ENCODE results near the gene HNRNPUL1. TPM values are rescaled to one million over a fixed set of nuclear protein-coding genes. Genes with fewer than 3 reads are reported as not detected.

The HNRNPUL1 gene
- total RNA-seq: 100 to 1,000 TPM; 140 to 213 (median 188) TPM

GRCh38 chr19:41263850-41264580 is at the start of gene HNRNPUL1:
HNRNPUL1 (plus strand) TSS chr19:41264372; CDS start chr19:41264504, 132 bp downstream.
- Histone ChIP-seq H3K9me3 (no peaks in the 10 kb centered on the region), H3K27ac (peak within 1 kb of the TSS; percentile 100), H3K27me3 (no peaks in the 10 kb centered on the region), H3K36me3 (peaks cover 26% of the 10 kb centered on the region), H3K4me3 (peak within 1 kb of the TSS; percentile 83), H3K4me1 (peaks cover 41% of the 10 kb centered on the region)
- DNase-seq (ENCODE audit: low spot score in 2 of 2): peak; percentile 99 to 100
- under 1% methylated on average over 41 of the region's 55 CpGs for WGBS
- peak; percentile 64 to 75 (median 67) for TF ChIP-seq POLR2AphosphoS5 (IDR thresholded peaks at IDR 0.05)
- no peak for TF ChIP-seq CTCF (IDR thresholded peaks at IDR 0.05)
- TF ChIP-seq EP300 (IDR thresholded peaks at IDR 0.05): no peak
- TF ChIP-seq POLR2A (IDR thresholded peaks at IDR 0.05): peak in 1 of 2 donors; percentile 31

DNA sequence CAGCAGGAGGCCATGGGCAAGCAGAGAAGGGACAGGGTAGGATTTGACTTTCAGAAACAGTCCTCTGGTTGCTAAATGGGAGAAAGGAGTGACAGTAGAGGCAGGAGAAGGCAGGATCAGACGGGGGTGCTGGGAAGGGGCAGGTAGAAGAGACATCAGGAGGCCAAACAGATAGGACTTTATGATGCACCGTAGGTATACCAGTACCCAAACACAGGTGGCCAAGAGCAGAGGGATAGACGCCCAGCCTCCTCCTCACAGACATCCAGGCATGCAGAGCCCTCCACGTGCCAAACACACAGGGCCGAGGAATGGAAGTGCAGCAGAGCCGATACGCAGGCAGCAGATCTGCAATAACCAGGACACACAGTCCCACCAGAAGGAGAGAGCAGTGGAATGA is 46.4 kb upstream of the HNRNPUL1 start:
- H3K27me3 ChIP-seq: no peaks in the 10 kb centered on the region
- 72% methylated on average over 7 of the region's 7 CpGs for WGBS
- DNase-seq (ENCODE audit: low spot score in 2 of 2): no peak
- H3K4me1 ChIP-seq: peaks cover 55% of the 10 kb centered on the region
- H3K4me3 ChIP-seq: no peak overlapping the region
- no peak for TF ChIP-seq POLR2AphosphoS5 (IDR thresholded peaks at IDR 0.05)
- no peak for TF ChIP-seq CTCF (IDR thresholded peaks at IDR 0.05)
- no peak for TF ChIP-seq POLR2A (IDR thresholded peaks at IDR 0.05)
- no peak for TF ChIP-seq EP300 (IDR thresholded peaks at IDR 0.05)
- H3K9me3 ChIP-seq: no peaks in the 10 kb centered on the region
- H3K36me3 ChIP-seq: peaks cover 13% of the 10 kb centered on the region
- H3K27ac ChIP-seq: peak overlapping the region; percentile 96

DNA sequence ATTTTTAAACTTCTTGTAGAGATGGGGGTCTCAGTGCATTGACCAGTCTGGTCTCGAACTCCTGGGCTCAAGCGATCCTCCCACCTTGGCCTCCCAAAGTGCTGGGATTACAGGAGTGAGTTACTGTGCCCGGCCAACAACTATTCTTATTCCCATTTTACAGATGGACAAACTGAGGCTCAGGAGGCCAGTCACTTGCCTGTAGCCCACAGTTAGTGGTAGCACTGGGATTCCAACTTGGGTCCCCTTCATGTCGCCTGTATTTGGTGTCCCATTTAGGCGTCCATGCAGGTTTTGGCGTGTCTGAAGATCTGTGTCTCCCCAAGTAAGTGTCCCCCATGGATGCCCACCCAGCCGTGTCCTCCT is 45.9 kb upstream of the HNRNPUL1 start:
- no peak for DNase-seq (ENCODE audit: low spot score in 2 of 2)
- 60% methylated on average over 7 of the region's 7 CpGs for WGBS
- TF ChIP-seq POLR2AphosphoS5 (IDR thresholded peaks at IDR 0.05) (no peak), EP300 (IDR thresholded peaks at IDR 0.05) (no peak), POLR2A (IDR thresholded peaks at IDR 0.05) (no peak), CTCF (IDR thresholded peaks at IDR 0.05) (no peak)
- Histone ChIP-seq H3K36me3 (peaks cover 13% of the 10 kb centered on the region), H3K4me3 (peak overlapping the region; percentile 64), H3K9me3 (no peaks in the 10 kb centered on the region), H3K27ac (peak overlapping the region; percentile 96), H3K4me1 (peaks cover 58% of the 10 kb centered on the region), H3K27me3 (no peaks in the 10 kb centered on the region)

DNA sequence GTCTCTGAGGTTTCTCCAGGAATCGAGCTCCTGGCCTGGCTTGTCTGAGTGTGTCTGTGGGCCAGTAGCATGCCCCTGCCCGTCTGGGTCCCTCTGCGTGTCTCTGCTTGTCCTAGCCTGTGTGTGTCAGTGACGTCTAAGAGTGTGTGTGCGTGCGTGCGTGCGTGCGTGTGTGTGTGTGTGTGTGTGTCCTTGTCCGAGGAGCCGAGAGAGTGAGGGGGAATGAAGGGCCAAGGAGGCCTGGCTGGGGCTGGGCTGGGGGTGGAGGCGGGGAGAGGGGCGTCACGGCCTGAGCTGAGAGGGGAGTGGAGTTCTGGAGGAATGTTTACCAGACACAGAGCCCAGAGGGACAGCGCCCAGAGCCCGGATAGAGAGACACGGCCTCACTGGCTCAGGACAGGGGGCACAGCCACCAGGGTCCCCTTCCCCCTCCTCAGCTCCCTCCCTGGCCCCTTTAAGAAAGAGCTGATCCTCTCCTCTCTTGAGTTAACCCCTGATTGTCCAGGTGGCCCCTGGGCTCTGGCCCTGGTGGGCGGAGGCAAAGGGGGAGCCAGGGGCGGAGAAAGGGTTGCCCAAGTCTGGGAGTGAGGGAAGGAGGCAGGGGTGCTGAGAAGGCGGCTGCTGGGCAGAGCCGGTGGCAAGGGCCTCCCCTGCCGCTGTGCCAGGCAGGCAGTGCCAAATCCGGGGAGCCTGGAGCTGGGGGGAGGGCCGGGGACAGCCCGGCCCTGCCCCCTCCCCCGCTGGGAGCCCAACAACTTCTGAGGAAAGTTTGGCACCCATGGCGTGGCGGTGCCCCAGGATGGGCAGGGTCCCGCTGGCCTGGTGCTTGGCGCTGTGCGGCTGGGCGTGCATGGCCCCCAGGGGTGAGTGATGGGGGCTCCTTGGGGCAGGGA is 45.3 kb upstream of the HNRNPUL1 start, which contains the start of gene AXL:
Gene AXL, plus strand, starts transcription at position 609 of the 893 bp plus-strand sequence. Its CDS starts 170 bp downstream, at position 779.
- Histone ChIP-seq H3K4me3 (peak within 1 kb of the TSS; percentile 64), H3K27me3 (no peaks in the 10 kb centered on the region), H3K36me3 (peaks cover 13% of the 10 kb centered on the region), H3K4me1 (peaks cover 64% of the 10 kb centered on the region), H3K27ac (peak within 1 kb of the TSS; percentile 96), H3K9me3 (no peaks in the 10 kb centered on the region)
- DNase-seq (ENCODE audit: low spot score in 2 of 2): peak; percentile 92 to 93
- peak; percentile 9 to 52 for TF ChIP-seq POLR2A (IDR thresholded peaks at IDR 0.05)
- no peak for TF ChIP-seq EP300 (IDR thresholded peaks at IDR 0.05)
- peak in 2 of 3 donors; percentile 69 to 82 for TF ChIP-seq POLR2AphosphoS5 (IDR thresholded peaks at IDR 0.05)
- TF ChIP-seq CTCF (IDR thresholded peaks at IDR 0.05): no peak
- 5% methylated on average over 25 of the region's 32 CpGs for WGBS

Measured in suprapubic skin (tissue), 4 donors.